DOHH2 (cell line): ENCODE data around the gene PTGIR.
A peak's percentile ranks its signal among the peaks of the same experiment; 100 is the strongest.

ENCODE experiments used
- H3F3A ChIP-seq: fragments of 200-600 bp; sonication (generic), shearing (Covaris generic); 2 replicates; pipeline ENCODE4 v1.6.0; 2016; ENCODE audit warnings: antibody characterized with exemption, mild to moderate bottlenecking; ENCODE audit not compliant: control insufficient read depth, insufficient read depth
- H3K27ac ChIP-seq: fragments of 200-600 bp; sonication (generic); 2 replicates; pipeline ENCODE4 v1.5.1; 2014; ENCODE audit warnings: low read depth, mild to moderate bottlenecking, low read length, moderate library complexity
- H3K27me3 ChIP-seq: fragments of 200-600 bp; sonication (generic); 2 replicates; pipeline ENCODE4 v1.6.1; 2014; ENCODE audit warnings: mild to moderate bottlenecking, low read length, mixed read lengths; ENCODE audit not compliant: control insufficient read depth
- H3K36me3 ChIP-seq: fragments of 200-600 bp; sonication (generic); 2 replicates; pipeline ENCODE4 v1.6.1; 2014; ENCODE audit warnings: mild to moderate bottlenecking, low read length, moderate library complexity, mixed read lengths; ENCODE audit not compliant: control insufficient read depth
- H3K4me1 ChIP-seq: fragments of 200-600 bp; sonication (generic); 2 replicates; pipeline ENCODE4 v1.6.1; 2014; ENCODE audit warnings: mild to moderate bottlenecking, low read length, mixed read lengths; ENCODE audit not compliant: control insufficient read depth
- H3K4me2 ChIP-seq: fragments of 200-600 bp; sonication (generic); 2 replicates; pipeline ENCODE4 v1.6.0; 2014; ENCODE audit warnings: mild to moderate bottlenecking, low read length, moderate library complexity
- H3K4me3 ChIP-seq: fragments of 200-600 bp; sonication (generic); 2 replicates; pipeline ENCODE4 v1.5.1; 2014; ENCODE audit warnings: mild to moderate bottlenecking, low read length, mixed read lengths
- H3K79me2 ChIP-seq: fragments of 200-600 bp; sonication (generic); 2 replicates; pipeline ENCODE4 v1.6.1; 2014; ENCODE audit warnings: mild to moderate bottlenecking, low read length, mixed read lengths; ENCODE audit not compliant: control insufficient read depth
- H3K9me2 ChIP-seq: fragments of 200-600 bp; sonication (generic); replicated peaks from 2 replicates; pipeline ENCODE4 v1.6.1; 2014; ENCODE audit warnings: mild to moderate bottlenecking, low read length, mixed read lengths; ENCODE audit not compliant: control insufficient read depth
- H3K9me3 ChIP-seq: fragments of 200-600 bp; sonication (generic); 2 replicates; pipeline ENCODE4 v1.6.1; 2014; ENCODE audit warnings: antibody characterized with exemption, low read length, mixed read lengths; ENCODE audit not compliant: control insufficient read depth, insufficient read depth
- H4K20me1 ChIP-seq: fragments of 200-600 bp; sonication (generic); 2 replicates; pipeline ENCODE4 v1.6.0; 2014; ENCODE audit warnings: low read depth, mild to moderate bottlenecking, antibody characterized with exemption, low read length, moderate library complexity; ENCODE audit not compliant: control insufficient read depth, insufficient read depth
- EZH2phosphoT487 ChIP-seq: fragments of 200-600 bp; sonication (generic); IDR thresholded peaks from 2 replicates; pipeline ENCODE4 v1.6.1; 2017; ENCODE audit warnings: borderline replicate concordance, mild to moderate bottlenecking, antibody characterized with exemption, low read length, moderate library complexity, mixed read lengths
- TF ChIP-seq, protein P1 (sequence below): fragments of 200-600 bp; sonication (generic); IDR thresholded peaks from one replicate; pipeline ENCODE4 v1.5.1; 2014; ENCODE audit warnings: antibody characterized with exemption, mild to moderate bottlenecking, low read depth, low read length; ENCODE audit not compliant: poor library complexity, severe bottlenecking

PTGIR gene

DNA sequence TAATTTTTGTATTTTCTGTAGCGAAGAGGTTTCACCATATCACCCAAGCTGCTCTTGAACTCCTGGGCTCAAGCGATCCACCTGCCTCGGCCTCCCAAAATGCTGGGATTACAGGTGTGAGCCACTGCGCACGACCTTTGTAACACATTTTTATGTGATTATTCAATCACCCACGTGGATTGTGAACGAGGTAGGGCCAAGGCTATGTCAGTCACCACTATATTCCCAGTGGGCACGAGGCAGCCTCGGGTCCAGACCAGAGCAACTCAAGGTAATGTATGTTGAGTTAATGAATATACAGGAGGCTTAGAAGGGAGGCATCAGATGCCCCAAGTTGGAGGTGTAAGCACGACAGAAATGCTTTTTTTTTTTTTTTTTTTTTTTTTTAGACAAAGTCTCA lies 8.9 kb downstream of the PTGIR start:
- Histone ChIP-seq H3F3A (peaks cover 15% of the 10 kb centered on the region), H3K79me2 (no peaks in the 10 kb centered on the region), H3K4me1 (peaks cover 59% of the 10 kb centered on the region), H3K27ac (no peak overlapping the region), H3K27me3 (no peaks in the 10 kb centered on the region), H3K36me3 (peaks cover 1% of the 10 kb centered on the region; the same call in 1 of the 2 replicates), H3K4me3 (no peak overlapping the region), H3K9me3 (no peaks in the 10 kb centered on the region), H3K4me2 (no peak overlapping the region), H3K9me2 (no peaks in the 10 kb centered on the region), H4K20me1 (no peaks in the 10 kb centered on the region)
- TF ChIP-seq, protein P1, sequence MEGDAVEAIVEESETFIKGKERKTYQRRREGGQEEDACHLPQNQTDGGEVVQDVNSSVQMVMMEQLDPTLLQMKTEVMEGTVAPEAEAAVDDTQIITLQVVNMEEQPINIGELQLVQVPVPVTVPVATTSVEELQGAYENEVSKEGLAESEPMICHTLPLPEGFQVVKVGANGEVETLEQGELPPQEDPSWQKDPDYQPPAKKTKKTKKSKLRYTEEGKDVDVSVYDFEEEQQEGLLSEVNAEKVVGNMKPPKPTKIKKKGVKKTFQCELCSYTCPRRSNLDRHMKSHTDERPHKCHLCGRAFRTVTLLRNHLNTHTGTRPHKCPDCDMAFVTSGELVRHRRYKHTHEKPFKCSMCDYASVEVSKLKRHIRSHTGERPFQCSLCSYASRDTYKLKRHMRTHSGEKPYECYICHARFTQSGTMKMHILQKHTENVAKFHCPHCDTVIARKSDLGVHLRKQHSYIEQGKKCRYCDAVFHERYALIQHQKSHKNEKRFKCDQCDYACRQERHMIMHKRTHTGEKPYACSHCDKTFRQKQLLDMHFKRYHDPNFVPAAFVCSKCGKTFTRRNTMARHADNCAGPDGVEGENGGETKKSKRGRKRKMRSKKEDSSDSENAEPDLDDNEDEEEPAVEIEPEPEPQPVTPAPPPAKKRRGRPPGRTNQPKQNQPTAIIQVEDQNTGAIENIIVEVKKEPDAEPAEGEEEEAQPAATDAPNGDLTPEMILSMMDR: no peak
- TF ChIP-seq EZH2phosphoT487: no peak

DNA sequence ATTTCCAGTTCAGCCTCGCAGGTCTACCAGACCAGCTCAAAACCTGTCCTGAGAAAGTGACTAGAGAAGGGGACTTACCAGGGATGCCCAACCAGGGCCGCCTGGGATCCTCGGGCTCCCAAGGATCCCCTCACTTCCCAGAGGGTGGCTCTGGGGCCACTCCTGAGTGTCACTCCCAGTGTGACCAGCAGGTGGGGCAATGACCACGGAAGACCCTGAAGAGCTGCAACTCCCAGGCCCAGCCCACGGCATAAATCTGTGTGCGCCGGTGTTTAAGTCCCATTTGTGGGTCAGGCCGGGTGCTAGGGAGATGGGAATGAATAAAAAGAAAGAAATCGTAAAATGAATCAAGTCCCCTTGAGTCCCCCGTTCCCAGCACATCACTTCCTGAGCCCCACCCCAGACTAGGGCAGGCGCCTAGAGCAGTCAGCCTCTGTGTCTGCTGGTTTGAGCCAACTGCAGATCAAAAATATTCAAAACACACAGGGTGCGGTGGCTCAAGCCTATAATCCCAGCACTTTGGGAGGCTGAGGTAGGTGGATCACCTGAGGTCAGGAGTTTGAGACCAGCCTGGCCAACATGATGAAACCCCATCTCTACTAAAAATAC lies 10.7 kb downstream of the PTGIR start:
- Histone ChIP-seq H3K4me1 (peaks cover 47% of the 10 kb centered on the region), H3K9me2 (no peaks in the 10 kb centered on the region), H3K36me3 (peaks cover 17% of the 10 kb centered on the region), H3K4me3 (no peak overlapping the region), H3K27ac (no peak overlapping the region), H4K20me1 (no peaks in the 10 kb centered on the region), H3K79me2 (no peaks in the 10 kb centered on the region), H3F3A (peaks cover 17% of the 10 kb centered on the region), H3K9me3 (no peaks in the 10 kb centered on the region), H3K4me2 (no peak overlapping the region; the same call in 1 of the 2 replicates), H3K27me3 (no peaks in the 10 kb centered on the region)
- TF ChIP-seq, protein P1: peak; percentile 90
- TF ChIP-seq EZH2phosphoT487: no peak

DNA sequence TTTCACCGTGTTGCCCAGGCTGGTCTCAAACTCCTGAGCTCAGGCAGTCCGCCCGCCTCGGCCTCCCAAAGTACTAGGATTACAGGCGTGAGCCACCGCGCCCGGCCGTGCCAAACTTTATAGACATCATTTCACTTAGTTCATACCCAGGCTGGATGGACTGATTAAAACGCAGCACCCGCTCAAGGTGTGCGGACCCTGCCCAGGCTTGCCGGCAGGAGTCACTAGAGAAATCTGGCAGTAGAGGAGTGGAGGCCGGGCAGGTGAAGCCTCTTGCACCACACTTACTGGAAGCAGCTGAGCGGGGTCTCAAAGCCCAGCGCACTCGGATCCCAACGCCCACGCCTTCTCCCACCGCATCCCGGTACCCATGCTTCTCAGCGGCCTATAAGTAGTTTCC lies 11.4 kb downstream of the PTGIR start:
- Histone ChIP-seq H3K4me3 (no peak overlapping the region), H3K27me3 (no peaks in the 10 kb centered on the region), H4K20me1 (no peaks in the 10 kb centered on the region), H3K79me2 (no peaks in the 10 kb centered on the region), H3K27ac (no peak overlapping the region), H3K36me3 (peaks cover 24% of the 10 kb centered on the region), H3K4me1 (peaks cover 40% of the 10 kb centered on the region), H3F3A (peaks cover 12% of the 10 kb centered on the region), H3K4me2 (no peak overlapping the region), H3K9me2 (no peaks in the 10 kb centered on the region), H3K9me3 (no peaks in the 10 kb centered on the region)
- TF ChIP-seq EZH2phosphoT487: no peak

DNA sequence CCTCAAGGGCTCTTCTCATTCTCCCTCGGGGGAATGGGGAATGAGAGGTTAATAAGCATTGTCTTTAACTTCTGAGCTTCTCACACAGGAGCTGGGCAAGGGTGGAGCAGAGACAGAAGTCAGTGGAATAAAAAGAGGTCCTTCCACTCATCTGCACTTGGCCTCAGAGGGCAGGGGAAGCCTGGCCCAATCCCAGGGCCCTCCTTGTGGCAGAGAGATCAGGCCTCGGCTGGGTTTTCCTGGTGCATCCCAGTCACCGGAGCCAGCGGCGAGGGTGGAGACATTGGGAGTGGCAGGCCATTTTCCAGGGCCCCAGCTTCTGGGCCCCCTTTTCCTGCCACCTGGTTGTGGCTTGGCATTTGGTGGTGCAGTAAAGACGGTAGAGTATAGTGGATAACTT lies 13.1 kb downstream of the PTGIR start:
- Histone ChIP-seq H3F3A (peaks cover 10% of the 10 kb centered on the region), H3K4me1 (peaks cover 30% of the 10 kb centered on the region), H3K27me3 (no peaks in the 10 kb centered on the region), H4K20me1 (0 out of 2 replicates have a peak, but pooled peaks cover under 1% of the 10 kb centered on the region), H3K36me3 (peaks cover 41% of the 10 kb centered on the region), H3K4me3 (no peak overlapping the region), H3K27ac (no peak overlapping the region), H3K9me2 (no peaks in the 10 kb centered on the region), H3K4me2 (peak overlapping the region; percentile 36; the same call in 1 of the 2 replicates), H3K79me2 (no peaks in the 10 kb centered on the region), H3K9me3 (no peaks in the 10 kb centered on the region)
- TF ChIP-seq, protein P1: no peak
- TF ChIP-seq EZH2phosphoT487: no peak
